ENCODE measurements around the gene CRISP3.

The CRISP3 gene

GRCh38 chr6:49775043-49775442 lies 30.9 kb upstream of the CRISP3 start:
- TF ChIP-seq, protein P1, sequence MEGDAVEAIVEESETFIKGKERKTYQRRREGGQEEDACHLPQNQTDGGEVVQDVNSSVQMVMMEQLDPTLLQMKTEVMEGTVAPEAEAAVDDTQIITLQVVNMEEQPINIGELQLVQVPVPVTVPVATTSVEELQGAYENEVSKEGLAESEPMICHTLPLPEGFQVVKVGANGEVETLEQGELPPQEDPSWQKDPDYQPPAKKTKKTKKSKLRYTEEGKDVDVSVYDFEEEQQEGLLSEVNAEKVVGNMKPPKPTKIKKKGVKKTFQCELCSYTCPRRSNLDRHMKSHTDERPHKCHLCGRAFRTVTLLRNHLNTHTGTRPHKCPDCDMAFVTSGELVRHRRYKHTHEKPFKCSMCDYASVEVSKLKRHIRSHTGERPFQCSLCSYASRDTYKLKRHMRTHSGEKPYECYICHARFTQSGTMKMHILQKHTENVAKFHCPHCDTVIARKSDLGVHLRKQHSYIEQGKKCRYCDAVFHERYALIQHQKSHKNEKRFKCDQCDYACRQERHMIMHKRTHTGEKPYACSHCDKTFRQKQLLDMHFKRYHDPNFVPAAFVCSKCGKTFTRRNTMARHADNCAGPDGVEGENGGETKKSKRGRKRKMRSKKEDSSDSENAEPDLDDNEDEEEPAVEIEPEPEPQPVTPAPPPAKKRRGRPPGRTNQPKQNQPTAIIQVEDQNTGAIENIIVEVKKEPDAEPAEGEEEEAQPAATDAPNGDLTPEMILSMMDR (IDR thresholded peaks at IDR 0.05; ENCODE audit: control insufficient read depth, extremely low read depth, insufficient read depth): no peak
- H3K4me3 ChIP-seq (ENCODE audit: low read depth, low read length): no peak overlapping the region
- no peak for DNase-seq (ENCODE audit: low read depth)

- no peak for DNase-seq (ENCODE audit: low read depth)
- TF ChIP-seq, protein P1 (IDR thresholded peaks at IDR 0.05; ENCODE audit: control insufficient read depth, extremely low read depth, insufficient read depth): no peak
- no peak overlapping the region for H3K4me3 ChIP-seq (ENCODE audit: low read depth, low read length)
These were observed 28.1 kb upstream of the CRISP3 start for GRCh38 chr6:49772285-49772684.

GRCh38 chr6:49766762-49767161 lies 22.6 kb upstream of the CRISP3 start:
- TF ChIP-seq, protein P1 (IDR thresholded peaks at IDR 0.05; ENCODE audit: control insufficient read depth, extremely low read depth, insufficient read depth): no peak
- H3K4me3 ChIP-seq (ENCODE audit: low read depth, low read length): no peak overlapping the region
- DNase-seq (ENCODE audit: low read depth): no peak

DNA sequence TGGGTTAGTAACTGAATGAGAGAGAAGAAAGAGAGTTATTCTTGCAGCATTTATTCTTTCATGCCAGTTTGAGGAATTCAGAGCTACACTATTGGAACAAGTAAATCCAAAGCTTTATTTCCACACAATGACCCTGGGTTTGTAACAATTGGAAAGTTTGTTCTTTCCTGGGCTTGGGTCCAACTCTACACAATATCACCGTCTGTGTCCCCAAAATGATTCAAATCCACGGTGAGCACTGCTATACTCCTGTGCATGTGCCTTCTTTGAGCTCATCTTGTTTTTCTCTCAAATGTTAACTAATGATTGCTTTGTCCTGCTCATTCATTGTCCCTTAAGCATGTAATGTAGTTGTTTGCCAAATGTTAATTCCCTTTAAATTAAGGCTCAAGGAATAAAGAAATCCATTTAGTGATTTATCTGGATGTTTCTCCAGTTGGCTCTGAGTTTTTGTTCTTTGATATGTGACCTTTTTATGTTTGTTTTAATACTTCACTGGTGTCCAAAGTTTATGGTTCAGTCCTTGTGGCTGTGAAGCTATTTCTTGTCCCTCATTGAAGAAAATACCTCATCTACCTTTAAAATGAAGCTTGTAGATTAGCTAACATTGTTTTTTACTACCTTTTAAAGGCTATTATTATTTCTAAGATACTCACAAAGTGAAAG lies 20.5 kb upstream of the CRISP3 start:
- DNase-seq (ENCODE audit: low read depth): no peak
- TF ChIP-seq, protein P1 (IDR thresholded peaks at IDR 0.05; ENCODE audit: control insufficient read depth, extremely low read depth, insufficient read depth): no peak
- H3K4me3 ChIP-seq (ENCODE audit: low read depth, low read length): no peak overlapping the region

DNA sequence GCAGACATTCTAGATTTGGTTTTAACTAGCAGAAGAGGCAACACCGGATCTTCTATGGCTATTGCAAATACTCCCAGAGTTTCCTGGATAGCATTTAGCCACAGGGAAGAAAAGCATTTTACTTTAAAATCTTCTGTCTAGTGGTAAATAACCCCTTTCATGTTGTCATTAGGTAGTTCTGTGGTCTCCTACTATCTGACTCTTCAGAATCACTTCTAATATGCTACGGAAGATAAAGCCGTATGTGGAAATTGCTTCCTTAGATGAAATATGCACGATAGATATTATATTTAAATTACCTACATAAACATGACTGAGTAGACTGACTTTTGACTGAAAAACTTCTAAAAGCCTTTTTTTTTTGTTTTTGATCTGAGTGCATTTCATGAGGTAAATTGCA lies 759 bp downstream of the CRISP3 start:
- H3K4me3 ChIP-seq (ENCODE audit: low read depth, low read length): no peak overlapping the region
- TF ChIP-seq, protein P1 (IDR thresholded peaks at IDR 0.05; ENCODE audit: control insufficient read depth, extremely low read depth, insufficient read depth): no peak
- DNase-seq (ENCODE audit: low read depth): no peak

- no peak overlapping the region for H3K4me3 ChIP-seq (ENCODE audit: low read depth, low read length)
- DNase-seq (ENCODE audit: low read depth): no peak
- TF ChIP-seq, protein P1 (IDR thresholded peaks at IDR 0.05; ENCODE audit: control insufficient read depth, extremely low read depth, insufficient read depth): no peak
These were observed 4.8 kb downstream of the CRISP3 start for GRCh38 chr6:49739423-49739822.

GRCh38 chr6:49736017-49736508 lies 8.1 kb downstream of the CRISP3 start:
- H3K4me3 ChIP-seq (ENCODE audit: low read depth, low read length): no peak overlapping the region
- TF ChIP-seq, protein P1 (IDR thresholded peaks at IDR 0.05; ENCODE audit: control insufficient read depth, extremely low read depth, insufficient read depth): no peak
- no peak for DNase-seq (ENCODE audit: low read depth)
